ENCODE measurements around the gene TMEM175. TPM values are rescaled to one million over a fixed set of nuclear protein-coding genes. Genes with fewer than 3 reads are reported as not detected.

Gene TMEM175
- total RNA-seq, 1 experiment from 2014 or later, result 10.0 TPM

DNA sequence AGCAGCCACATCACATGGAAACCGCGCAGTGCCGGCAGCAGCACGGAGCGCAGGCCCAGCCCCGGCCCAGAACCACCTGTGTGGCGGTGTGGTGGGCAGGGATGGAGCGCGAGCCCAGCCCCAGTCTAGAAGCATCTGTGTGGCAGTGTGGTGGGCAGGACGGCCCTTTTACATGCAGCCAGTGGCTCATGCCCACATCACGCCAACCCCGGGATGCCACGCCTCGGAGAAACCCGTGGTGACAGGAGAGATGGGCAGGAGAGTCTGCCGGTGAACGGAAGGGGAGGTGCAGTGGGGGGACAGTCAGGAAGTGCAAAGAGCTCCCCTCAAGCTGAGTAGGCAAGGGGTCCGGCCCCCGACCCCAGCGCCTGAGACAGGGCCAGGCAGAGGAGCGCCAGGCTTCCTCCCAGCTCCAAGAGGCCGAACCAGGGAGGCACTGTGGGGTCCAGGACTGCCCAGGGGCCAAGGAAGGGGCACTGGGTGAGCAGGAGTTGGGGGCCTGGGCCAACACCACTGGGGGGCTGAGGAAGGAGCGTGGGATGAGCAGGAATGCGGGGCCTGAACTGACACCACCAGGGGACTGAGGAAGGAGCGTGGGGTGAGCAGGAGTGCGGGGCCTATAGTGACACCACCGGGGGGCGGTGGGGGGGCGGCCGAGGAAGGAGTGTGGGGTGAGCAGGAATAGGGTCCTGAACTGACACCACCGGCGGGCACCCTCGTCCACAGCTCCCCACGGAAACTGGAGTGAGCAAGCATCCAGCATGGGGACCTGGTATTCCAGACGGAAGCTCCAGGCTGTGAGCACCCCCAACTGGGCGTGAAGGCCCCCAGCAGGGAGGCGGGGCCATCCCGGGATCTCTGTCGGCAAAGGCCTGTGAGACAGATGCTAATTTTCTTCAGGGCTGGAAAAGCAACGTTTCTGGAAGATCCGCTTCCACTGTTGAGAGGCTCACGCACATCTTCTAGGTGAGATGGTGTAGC lies 28.9 kb upstream of the TMEM175 start:
- Histone ChIP-seq H3K27ac (ENCODE audit: low read depth, low read length, poor library complexity, severe bottlenecking) (no peak overlapping the region), H3K9me3 (ENCODE audit: low read depth, low read length, poor library complexity, severe bottlenecking) (no peaks in the 10 kb centered on the region), H3K27me3 (replicated peaks; ENCODE audit: insufficient read depth, low read depth, low read length, poor library complexity) (no peaks in the 10 kb centered on the region), H3K4me1 (ENCODE audit: insufficient read depth, low read length, poor library complexity, severe bottlenecking) (no peaks in the 10 kb centered on the region), H3K36me3 (ENCODE audit: insufficient read depth, low read length, poor library complexity, severe bottlenecking) (no peaks in the 10 kb centered on the region), H3K4me3 (ENCODE audit: low read depth, low read length, poor library complexity, severe bottlenecking) (no peak overlapping the region)
- TF ChIP-seq, protein P1, sequence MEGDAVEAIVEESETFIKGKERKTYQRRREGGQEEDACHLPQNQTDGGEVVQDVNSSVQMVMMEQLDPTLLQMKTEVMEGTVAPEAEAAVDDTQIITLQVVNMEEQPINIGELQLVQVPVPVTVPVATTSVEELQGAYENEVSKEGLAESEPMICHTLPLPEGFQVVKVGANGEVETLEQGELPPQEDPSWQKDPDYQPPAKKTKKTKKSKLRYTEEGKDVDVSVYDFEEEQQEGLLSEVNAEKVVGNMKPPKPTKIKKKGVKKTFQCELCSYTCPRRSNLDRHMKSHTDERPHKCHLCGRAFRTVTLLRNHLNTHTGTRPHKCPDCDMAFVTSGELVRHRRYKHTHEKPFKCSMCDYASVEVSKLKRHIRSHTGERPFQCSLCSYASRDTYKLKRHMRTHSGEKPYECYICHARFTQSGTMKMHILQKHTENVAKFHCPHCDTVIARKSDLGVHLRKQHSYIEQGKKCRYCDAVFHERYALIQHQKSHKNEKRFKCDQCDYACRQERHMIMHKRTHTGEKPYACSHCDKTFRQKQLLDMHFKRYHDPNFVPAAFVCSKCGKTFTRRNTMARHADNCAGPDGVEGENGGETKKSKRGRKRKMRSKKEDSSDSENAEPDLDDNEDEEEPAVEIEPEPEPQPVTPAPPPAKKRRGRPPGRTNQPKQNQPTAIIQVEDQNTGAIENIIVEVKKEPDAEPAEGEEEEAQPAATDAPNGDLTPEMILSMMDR (conservative IDR thresholded peaks at IDR 0.05; ENCODE audit: low read depth, low read length), result no peak
- TF ChIP-seq EZH2 (IDR thresholded peaks at IDR 0.05; ENCODE audit: borderline replicate concordance, low read depth, low read length, poor library complexity, severe bottlenecking), result no peak
- POLR2A ChIA-PET (ENCODE audit: low non-redundant PET), result no interaction called here
- DNase-seq (ENCODE audit: low spot score), result no peak
- intact Hi-C loops (cut with micrococcal nuclease; ENCODE audit: unreplicated experiment), result no loop called here
- BruUV-seq (replicated peaks), result no TSS peak
- CTCF ChIA-PET, result no interaction called here

DNA sequence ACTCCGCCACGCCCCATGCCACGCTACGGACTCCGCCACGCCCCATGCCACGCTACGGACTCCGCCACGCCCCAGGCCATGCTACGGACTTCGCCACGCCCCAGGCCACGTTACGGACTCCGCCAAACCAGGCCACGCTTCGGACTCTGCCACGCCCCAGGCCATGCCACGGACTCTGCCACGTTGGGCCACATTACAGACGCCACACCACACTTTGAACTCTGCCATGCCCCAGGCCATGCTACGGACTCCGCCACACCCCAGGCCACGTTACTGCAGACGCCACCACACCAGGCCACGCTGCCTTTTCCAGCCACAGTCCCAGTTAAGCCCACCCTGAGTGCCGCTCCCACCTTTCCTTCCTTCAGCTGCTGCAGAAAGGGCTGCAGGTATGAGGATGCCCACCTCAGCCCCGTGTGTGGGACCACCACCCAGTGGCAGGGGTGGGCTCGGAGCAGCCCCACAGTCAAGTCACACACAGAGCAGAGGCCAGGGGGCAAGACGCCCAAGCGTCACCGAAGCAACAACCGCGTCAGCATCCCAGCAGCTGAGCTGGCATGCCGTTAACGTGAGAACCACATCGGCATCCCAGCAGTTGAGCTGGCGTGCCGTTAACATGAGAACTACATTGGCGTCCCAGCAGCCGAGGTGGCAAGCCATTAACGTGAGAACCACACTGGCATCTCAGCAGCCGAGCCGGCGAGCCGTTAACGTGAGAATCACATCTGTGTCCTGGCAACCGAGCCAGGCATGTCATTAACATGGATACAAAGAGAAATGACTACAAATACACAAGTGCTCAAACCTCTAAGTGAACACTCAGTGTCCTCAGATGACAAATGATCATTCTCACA lies 26.5 kb upstream of the TMEM175 start:
- no peaks in the 10 kb centered on the region for H3K36me3 ChIP-seq (ENCODE audit: insufficient read depth, low read length, poor library complexity, severe bottlenecking)
- H3K9me3 ChIP-seq (ENCODE audit: low read depth, low read length, poor library complexity, severe bottlenecking), result no peaks in the 10 kb centered on the region
- CTCF ChIA-PET, result no interaction called here
- H3K27me3 ChIP-seq (replicated peaks; ENCODE audit: insufficient read depth, low read depth, low read length, poor library complexity), result no peaks in the 10 kb centered on the region
- no peak for TF ChIP-seq EZH2 (IDR thresholded peaks at IDR 0.05; ENCODE audit: borderline replicate concordance, low read depth, low read length, poor library complexity, severe bottlenecking)
- TF ChIP-seq, protein P1 (conservative IDR thresholded peaks at IDR 0.05; ENCODE audit: low read depth, low read length), result no peak
- no peak overlapping the region for H3K4me3 ChIP-seq (ENCODE audit: low read depth, low read length, poor library complexity, severe bottlenecking)
- POLR2A ChIA-PET (ENCODE audit: low non-redundant PET), result no interaction called here
- BruUV-seq (replicated peaks), result no TSS peak
- no peak for DNase-seq (ENCODE audit: low spot score)
- H3K27ac ChIP-seq (ENCODE audit: low read depth, low read length, poor library complexity, severe bottlenecking), result no peak overlapping the region
- intact Hi-C loops (cut with micrococcal nuclease; ENCODE audit: unreplicated experiment), result no loop called here
- H3K4me1 ChIP-seq (ENCODE audit: insufficient read depth, low read length, poor library complexity, severe bottlenecking), result no peaks in the 10 kb centered on the region

GRCh38 chr4:906339-907102 lies 25.7 kb upstream of the TMEM175 start:
- H3K4me1 ChIP-seq (ENCODE audit: insufficient read depth, low read length, poor library complexity, severe bottlenecking), result no peaks in the 10 kb centered on the region
- no peaks in the 10 kb centered on the region for H3K9me3 ChIP-seq (ENCODE audit: low read depth, low read length, poor library complexity, severe bottlenecking)
- peaks cover under 1% of the 10 kb centered on the region for H3K36me3 ChIP-seq (ENCODE audit: insufficient read depth, low read length, poor library complexity, severe bottlenecking)
- DNase-seq (ENCODE audit: low spot score), result no peak
- TF ChIP-seq, protein P1 (conservative IDR thresholded peaks at IDR 0.05; ENCODE audit: low read depth, low read length), result no peak
- no peak for TF ChIP-seq EZH2 (IDR thresholded peaks at IDR 0.05; ENCODE audit: borderline replicate concordance, low read depth, low read length, poor library complexity, severe bottlenecking)
- no peak overlapping the region for H3K27ac ChIP-seq (ENCODE audit: low read depth, low read length, poor library complexity, severe bottlenecking)
- no peaks in the 10 kb centered on the region for H3K27me3 ChIP-seq (replicated peaks; ENCODE audit: insufficient read depth, low read depth, low read length, poor library complexity)
- ChIA-PET POLR2A (ENCODE audit: low non-redundant PET) (no interaction called here), CTCF (no interaction called here)
- H3K4me3 ChIP-seq (ENCODE audit: low read depth, low read length, poor library complexity, severe bottlenecking), result no peak overlapping the region
- intact Hi-C loops (cut with micrococcal nuclease; ENCODE audit: unreplicated experiment), result no loop called here
- BruUV-seq (replicated peaks), result no TSS peak
